Naive thymus-derived CD4-positive, alpha-beta T cell (primary cell): ENCODE measurements around the gene ARFRP1. TPM values are rescaled to one million over a fixed set of nuclear protein-coding genes. Genes with fewer than 3 reads are reported as not detected.
A peak's percentile ranks its signal among the peaks of the same experiment; 100 is the strongest.

Experiments
- ATAC-seq: fragments of 150-1000 bp; cut with Tn5 transposase; 2 replicates; pipeline ENCODE4 v1.10.0; 2021; ENCODE audit warnings: mild to moderate bottlenecking, moderate library complexity
- CTCF ChIA-PET: fragments of 350-600 bp; sonication (Branson Sonifier 250); formaldehyde crosslinking; loops from one replicate; lab custom pipeline; 2021; ENCODE audit warnings: antibody characterized with exemption; lab: Charles Lee
- POLR2A ChIA-PET: fragments of 350-600 bp; sonication (Branson Sonifier 250); formaldehyde crosslinking; loops from one replicate; lab custom pipeline; 2021; ENCODE audit warnings: antibody characterized with exemption, inconsistent platforms; lab: Charles Lee
- DNase-seq, 9 donors: peaks; one replicate each; pipeline versions ENCODE4 v3.0.0 to v3.0.0-alpha.2; 2020 to 2022; ENCODE audit warnings: mixed read lengths in 1 of 9
- H3K27ac ChIP-seq: one replicate; pipeline ENCODE4 v1.7.0; 2013; ENCODE audit warnings: mild to moderate bottlenecking, low read depth, low read length, moderate library complexity
- H3K27me3 ChIP-seq, 2 donors: one replicate each; pipeline ENCODE4 v1.7.0; 2013; ENCODE audit warnings: low read length in 2 of 2, mild to moderate bottlenecking in 2 of 2, moderate library complexity in 2 of 2; ENCODE audit not compliant: control insufficient read depth in 2 of 2, insufficient read depth in 2 of 2
- H3K36me3 ChIP-seq, 3 experiments: 1 replicate in 2 of 3; 2 replicates in 1 of 3; pipeline ENCODE4 v1.7.0; 2013; ENCODE audit warnings: low read length in 3 of 3, mild to moderate bottlenecking in 3 of 3, moderate library complexity in 1 of 3; ENCODE audit not compliant: insufficient read depth in 3 of 3, control insufficient read depth in 2 of 3
- H3K4me1 ChIP-seq, 2 donors: one replicate each; pipeline ENCODE4 v1.7.0; 2013; ENCODE audit warnings: low read length in 2 of 2, mild to moderate bottlenecking in 2 of 2, moderate library complexity in 1 of 2; ENCODE audit not compliant: control insufficient read depth in 2 of 2, insufficient read depth in 2 of 2
- H3K4me3 ChIP-seq: 2 replicates; pipeline ENCODE4 v1.7.0; 2013; ENCODE audit warnings: mild to moderate bottlenecking, low read length
- H3K9me3 ChIP-seq, 3 experiments: 1 replicate in 2 of 3; 2 replicates in 1 of 3; pipeline ENCODE4 v1.7.0; 2013; ENCODE audit warnings: low read length in 3 of 3; ENCODE audit not compliant: control insufficient read depth in 2 of 3
- H3K27ac Mint-ChIP-seq, 9 donors: one replicate each; pipeline ENCODE4 v1.8.0; 2020 to 2022; ENCODE audit warnings: mixed read lengths in 9 of 9, mild to moderate bottlenecking in 8 of 9, moderate library complexity in 5 of 9, inconsistent platforms in 2 of 9
- H3K27me3 Mint-ChIP-seq, 5 donors: one replicate each; pipeline ENCODE4 v1.8.0; 2021 to 2022; ENCODE audit warnings: mixed read lengths in 5 of 5, mild to moderate bottlenecking in 1 of 5
- H3K36me3 Mint-ChIP-seq, 5 donors: one replicate each; pipeline ENCODE4 v1.8.0; 2020 to 2022; ENCODE audit warnings: mixed read lengths in 5 of 5, mild to moderate bottlenecking in 3 of 5, inconsistent platforms in 1 of 5
- H3K4me1 Mint-ChIP-seq, 7 donors: one replicate each; pipeline ENCODE4 v1.8.0; 2020 to 2022; ENCODE audit warnings: mixed read lengths in 7 of 7, mild to moderate bottlenecking in 3 of 7, inconsistent platforms in 1 of 7
- H3K4me3 Mint-ChIP-seq, 10 donors: one replicate each; pipeline ENCODE4 v1.8.0; 2020 to 2022; ENCODE audit warnings: mild to moderate bottlenecking in 10 of 10, mixed read lengths in 10 of 10, moderate library complexity in 6 of 10, inconsistent platforms in 2 of 10
- H3K9me3 Mint-ChIP-seq, 11 donors: one replicate each; pipeline ENCODE4 v1.8.0; 2020 to 2022; ENCODE audit warnings: mixed read lengths in 11 of 11, mild to moderate bottlenecking in 4 of 11, inconsistent platforms in 1 of 11, moderate library complexity in 1 of 11
- intact Hi-C, 2 donors: fragments of 100-400 bp; cut with micrococcal nuclease; formaldehyde crosslinking; loops; one replicate each; pipeline ENCODE4 v1.15.1; 2023
- polyA plus RNA-seq, 2 donors: library from polyadenylated mRNA; unstranded; fragments of 300-500 nt; fragmentation: Illumina TruSeq; gene quantifications; one replicate each; pipeline ENCODE4 v1.2.3, GENCODE V29; 2021
- total RNA-seq, 6 experiments: library from RNA in 5 of 6; stranded (reverse) in 5 of 6; gene quantifications; 1 replicate in 5 of 6; 2 replicates in 1 of 6; pipeline ENCODE4 v1.2.3 and lab custom pipeline; 2021 to 2026

ARFRP1 gene
- total and polyA plus RNA-seq, 7 experiments from 2014 or later, result 55.4 to 108 (median 89.1) TPM

- Histone ChIP-seq H3K36me3 (peaks cover 0 to 55% (median 22%) of the 10 kb centered on the region in 3 experiments), H3K4me1 (peaks cover 10 to 14% of the 10 kb centered on the region in 2 donors), H3K27me3 (no peaks in the 10 kb centered on the region), H3K27ac (no peak overlapping the region), H3K9me3 (no peaks in the 10 kb centered on the region), H3K4me3 (no peak overlapping the region)
- H3K27me3 Mint-ChIP-seq, result no peaks in the 10 kb centered on the region
- H3K36me3 Mint-ChIP-seq, result peaks cover 1 to 11% (median 4%) of the 10 kb centered on the region in 5 donors
- intact Hi-C loops, result no loop called here
- DNase-seq (no peak), ATAC-seq (no peak)
- H3K27ac Mint-ChIP-seq, result no peak overlapping the region
- no peaks in the 10 kb centered on the region for H3K9me3 Mint-ChIP-seq
- no peak overlapping the region for H3K4me3 Mint-ChIP-seq
- CTCF ChIA-PET, result no interaction called here
- POLR2A ChIA-PET, result interaction anchor here (0.6 to 0.9 kb wide), 2 partner anchors 12 to 33 kb away, joined by 3 read pairs; partner anchors contain the start of gene LIME1
- H3K4me1 Mint-ChIP-seq, result peaks cover 7 to 23% (median 18%) of the 10 kb centered on the region in 7 donors
Observed at GRCh38 chr20:63703471-63703975, 4.3 kb downstream of the ARFRP1 start.

- H3K9me3 ChIP-seq, result no peaks in the 10 kb centered on the region
- H3K4me1 ChIP-seq, result peaks cover 10 to 12% of the 10 kb centered on the region in 2 donors
- H3K36me3 ChIP-seq, result peaks cover 0 to 55% (median 22%) of the 10 kb centered on the region in 3 experiments
- ATAC-seq (no peak), DNase-seq (no peak)
- Mint-ChIP-seq H3K27ac (peak overlapping the region in 4 of 9 donors; percentile 16 to 46 (median 32)), H3K36me3 (peaks cover 0 to 11% (median 4%) of the 10 kb centered on the region in 5 donors), H3K4me3 (no peak overlapping the region), H3K9me3 (no peaks in the 10 kb centered on the region), H3K4me1 (peaks cover 4 to 22% (median 16%) of the 10 kb centered on the region in 7 donors), H3K27me3 (no peaks in the 10 kb centered on the region)
- intact Hi-C loops, result no loop called here
- ChIA-PET POLR2A (interaction anchor here (0.6 to 0.7 kb wide), 3 partner anchors 11 to 267 kb away, joined by 3 to 4 read pairs (median 3); no protein-coding TSS in a partner anchor), CTCF (no interaction called here)
- H3K4me3 ChIP-seq, result no peak overlapping the region
- no peak overlapping the region for H3K27ac ChIP-seq
- H3K27me3 ChIP-seq, result no peaks in the 10 kb centered on the region
Observed at GRCh38 chr20:63702751-63703470, 4.9 kb downstream of the ARFRP1 start.

- ChIA-PET CTCF (interaction anchor here (0.6 kb wide), 1 partner anchor 276 kb away, joined by 3 read pairs; no protein-coding TSS in a partner anchor), POLR2A (interaction anchor here (0.6 to 0.7 kb wide), 2 partner anchors 13 to 268 kb away, joined by 3 to 4 read pairs; no protein-coding TSS in a partner anchor)
- peak overlapping the region in 1 of 10 donors; percentile 50 for H3K4me3 Mint-ChIP-seq
- H3K27ac ChIP-seq, result no peak overlapping the region
- H3K9me3 Mint-ChIP-seq, result no peaks in the 10 kb centered on the region
- H3K9me3 ChIP-seq, result no peaks in the 10 kb centered on the region
- no peaks in the 10 kb centered on the region for H3K27me3 ChIP-seq
- DNase-seq, result no peak
- H3K36me3 ChIP-seq, result peaks cover 0 to 55% (median 22%) of the 10 kb centered on the region in 3 experiments
- peak overlapping the region in 2 of 9 donors; percentile 21 to 72 for H3K27ac Mint-ChIP-seq
- intact Hi-C loops, result no loop called here
- H3K4me3 ChIP-seq, result no peak overlapping the region
- no peak for ATAC-seq
- H3K36me3 Mint-ChIP-seq, result peaks cover 0 to 11% (median 4%) of the 10 kb centered on the region in 5 donors
- peaks cover 8 to 15% of the 10 kb centered on the region in 2 donors for H3K4me1 ChIP-seq
- H3K27me3 Mint-ChIP-seq, result no peaks in the 10 kb centered on the region
- H3K4me1 Mint-ChIP-seq, result peaks cover 4 to 25% (median 15%) of the 10 kb centered on the region in 7 donors
Observed at GRCh38 chr20:63702036-63702665, 5.6 kb downstream of the ARFRP1 start.

GRCh38 chr20:63701329-63702035, 6.3 kb downstream of the ARFRP1 start:
- peak overlapping the region; percentile 46 for H3K27ac ChIP-seq
- H3K9me3 ChIP-seq, result no peaks in the 10 kb centered on the region
- H3K27ac Mint-ChIP-seq, result peak overlapping the region in 2 of 9 donors; percentile 51 to 56
- H3K36me3 Mint-ChIP-seq, result peaks cover 0 to 7% (median 3%) of the 10 kb centered on the region in 5 donors
- H3K27me3 Mint-ChIP-seq, result no peaks in the 10 kb centered on the region
- H3K4me1 Mint-ChIP-seq, result peaks cover 2 to 23% (median 8%) of the 10 kb centered on the region in 7 donors
- ATAC-seq (no peak), DNase-seq (no peak)
- intact Hi-C loops, result no loop called here
- peaks cover 0 to 53% (median 21%) of the 10 kb centered on the region in 3 experiments for H3K36me3 ChIP-seq
- peaks cover 10 to 16% of the 10 kb centered on the region in 2 donors for H3K4me1 ChIP-seq
- no peaks in the 10 kb centered on the region for H3K9me3 Mint-ChIP-seq
- H3K4me3 Mint-ChIP-seq, result peak overlapping the region in 1 of 10 donors; percentile 50
- CTCF ChIA-PET, result interaction anchor here (0.6 kb wide), 1 partner anchor 276 kb away, joined by 3 read pairs; no protein-coding TSS in a partner anchor
- POLR2A ChIA-PET, result interaction anchor here (0.6 to 1.3 kb wide), 4 partner anchors 13 to 210 kb away, joined by 3 to 6 read pairs (median 4); partner anchors contain the start of gene LIME1
- no peak overlapping the region for H3K4me3 ChIP-seq
- no peaks in the 10 kb centered on the region for H3K27me3 ChIP-seq

DNA sequence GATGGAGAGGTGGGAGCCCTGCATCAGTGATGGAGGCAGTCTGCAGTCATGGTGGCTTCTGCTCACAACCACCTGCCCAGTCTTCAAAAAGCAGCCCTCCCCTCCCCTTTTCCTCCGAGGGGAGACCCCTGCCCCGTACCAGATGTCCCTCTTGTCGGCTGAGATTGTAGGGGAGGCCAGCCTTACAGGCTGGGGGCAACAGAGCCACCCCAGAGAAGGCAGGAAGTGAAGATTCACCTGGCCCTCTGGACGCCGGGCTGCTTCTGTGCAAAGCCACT, 6.8 kb downstream of the ARFRP1 start:
- H3K4me1 ChIP-seq, result peaks cover 11 to 16% of the 10 kb centered on the region in 2 donors
- intact Hi-C loops, result no loop called here
- CTCF ChIA-PET, result no interaction called here
- no peaks in the 10 kb centered on the region for H3K9me3 ChIP-seq
- no peak overlapping the region for H3K4me3 ChIP-seq
- ATAC-seq (no peak), DNase-seq (no peak)
- Mint-ChIP-seq H3K36me3 (peaks cover 0 to 6% (median 3%) of the 10 kb centered on the region in 5 donors), H3K4me1 (peaks cover 4 to 24% (median 9%) of the 10 kb centered on the region in 7 donors), H3K27me3 (no peaks in the 10 kb centered on the region), H3K4me3 (peak overlapping the region in 1 of 10 donors; percentile 31), H3K9me3 (no peaks in the 10 kb centered on the region), H3K27ac (peak overlapping the region in 2 of 9 donors; percentile 51 to 56)
- peaks cover 0 to 48% (median 16%) of the 10 kb centered on the region in 3 experiments for H3K36me3 ChIP-seq
- H3K27me3 ChIP-seq, result no peaks in the 10 kb centered on the region
- POLR2A ChIA-PET, result interaction anchor here (1.0 to 1.3 kb wide), 2 partner anchors 13 to 36 kb away, joined by 5 to 6 read pairs; partner anchors contain the start of gene LIME1
- peak overlapping the region; percentile 46 for H3K27ac ChIP-seq
